K562 (cell line): ENCODE measurements around the gene TMEM43. TPM values are rescaled to one million over a fixed set of nuclear protein-coding genes. Genes with fewer than 3 reads are reported as not detected.

Experiments
- AFF4 ChIP-seq: sonication (generic); formaldehyde crosslinking; IDR thresholded peaks from 2 replicates; pipeline ENCODE4 v1.8.0; 2023; ENCODE audit warnings: mild to moderate bottlenecking, missing genetic modification reagents
- BACH1 ChIP-seq: fragments of 200-800 bp; sonication (Bioruptor generic); IDR thresholded peaks from 2 replicates; pipeline ENCODE4 v1.6.1; 2016; ENCODE audit warnings: missing genetic modification characterization, missing compliant biosample characterization
- FIP1L1 ChIP-seq: fragments of 200-400 bp; formaldehyde crosslinking; IDR thresholded peaks from 2 replicates; pipeline ENCODE4 v1.6.1; 2018; ENCODE audit warnings: mild to moderate bottlenecking, low read depth, low read length; ENCODE audit not compliant: poor library complexity, severe bottlenecking
- HNRNPK ChIP-seq: fragments of 200-400 bp; formaldehyde crosslinking; IDR thresholded peaks from one replicate; pipeline ENCODE4 v1.6.1; 2018; ENCODE audit warnings: mild to moderate bottlenecking, low read depth, low read length; ENCODE audit not compliant: poor library complexity, severe bottlenecking
- MBD1 ChIP-seq: fragments of 250-450 bp; sonication (Bioruptor Pico); IDR thresholded peaks from 2 replicates; pipeline ENCODE4 v1.8.0; 2022; ENCODE audit warnings: inconsistent platforms
- NR4A1 ChIP-seq, 2 experiments: fragments of 250-450 bp in 1 of 2; fragments of 450-650 bp in 1 of 2; sonication (Bioruptor Pico) in 1 of 2; IDR thresholded peaks; 2 replicates each; pipeline versions ENCODE4 v1.4.0 to v1.6.1; 2016 to 2020; ENCODE audit warnings: mild to moderate bottlenecking in 2 of 2, missing compliant biosample characterization in 1 of 2, missing genetic modification characterization in 1 of 2, moderate library complexity in 1 of 2
- SLC30A9 ChIP-seq: fragments of 250-450 bp; sonication (Bioruptor Pico); IDR thresholded peaks from 2 replicates; pipeline ENCODE4 v1.8.0; 2022; ENCODE audit warnings: mild to moderate bottlenecking, moderate library complexity
- TARDBP ChIP-seq: fragments of 450-650 bp; IDR thresholded peaks from 2 replicates; pipeline ENCODE4 v1.6.1; 2016
- TCF3 ChIP-seq: sonication (generic); formaldehyde crosslinking; IDR thresholded peaks from 2 replicates; pipeline ENCODE4 v1.4.0; 2020; ENCODE audit warnings: mild to moderate bottlenecking, missing genetic modification reagents
- TOE1 ChIP-seq, 2 experiments: fragments of 450-650 bp in 1 of 2; sonication (generic) in 1 of 2; formaldehyde crosslinking in 1 of 2; IDR thresholded peaks; 2 replicates each; pipeline versions ENCODE4 v1.7.1 to v1.8.0; 2016 to 2022; ENCODE audit warnings: borderline replicate concordance in 2 of 2, mild to moderate bottlenecking in 2 of 2, antibody characterized with exemption in 1 of 2, inconsistent platforms in 1 of 2, low read depth in 1 of 2, missing genetic modification reagents in 1 of 2, moderate library complexity in 1 of 2
- ZBTB5 ChIP-seq: fragments of 450-650 bp; IDR thresholded peaks from 2 replicates; pipeline ENCODE4 v1.6.1; 2017; ENCODE audit warnings: antibody characterized with exemption
- polyA plus RNA-seq, 8 experiments: library from polyadenylated mRNA; depleted of rRNA in 4 of 8; stranded (reverse) in 5 of 8; unstranded in 3 of 8; fragments of >200 nt; fragmentation: Nextera tagmentation in 2 of 8; fragmentation: Illumina TruSeq in 1 of 8; extraction: Ambion mirVana in 2 of 8; extraction: Trizol in 1 of 8; gene quantifications; 2 replicates each; pipeline versions ENCODE4 v1.2.1 to v1.2.3, GENCODE V29; 2011 to 2014; ENCODE audit warnings: inconsistent platforms in 1 of 8, missing spikeins in 1 of 8
- total RNA-seq, 7 experiments: library from RNA; depleted of rRNA in 6 of 7; stranded (reverse); fragments of >200 nt in 6 of 7; fragmentation: Illumina TruSeq in 2 of 7; extraction: Trizol in 2 of 7; gene quantifications; 2 replicates each; pipeline versions ENCODE4 v1.2.1 to v1.2.3, GENCODE V29; 2011 to 2021; ENCODE audit warnings: low replicate concordance in 1 of 7
- TF ChIP-seq, protein P1 (sequence below): sonication (generic); formaldehyde crosslinking; IDR thresholded peaks from 2 replicates; pipeline ENCODE4 v1.8.0; 2022; ENCODE audit warnings: mild to moderate bottlenecking, missing genetic modification reagents, borderline replicate concordance
- TF ChIP-seq, protein P2 (sequence below), 2 experiments: IDR thresholded peaks; 2 replicates each; pipeline ENCODE4 v1.6.1; 2012; ENCODE audit warnings: improper control_type of control experiment in 2 of 2, low read depth in 2 of 2, low read length in 2 of 2, borderline replicate concordance in 1 of 2

Gene TMEM43
- total and polyA plus RNA-seq, 9 of the 15 experiments (the other 6 are each of a cell fraction or from before 2014, with no cell fraction given): 16.7 to 46.1 (median 35.7) TPM

DNA sequence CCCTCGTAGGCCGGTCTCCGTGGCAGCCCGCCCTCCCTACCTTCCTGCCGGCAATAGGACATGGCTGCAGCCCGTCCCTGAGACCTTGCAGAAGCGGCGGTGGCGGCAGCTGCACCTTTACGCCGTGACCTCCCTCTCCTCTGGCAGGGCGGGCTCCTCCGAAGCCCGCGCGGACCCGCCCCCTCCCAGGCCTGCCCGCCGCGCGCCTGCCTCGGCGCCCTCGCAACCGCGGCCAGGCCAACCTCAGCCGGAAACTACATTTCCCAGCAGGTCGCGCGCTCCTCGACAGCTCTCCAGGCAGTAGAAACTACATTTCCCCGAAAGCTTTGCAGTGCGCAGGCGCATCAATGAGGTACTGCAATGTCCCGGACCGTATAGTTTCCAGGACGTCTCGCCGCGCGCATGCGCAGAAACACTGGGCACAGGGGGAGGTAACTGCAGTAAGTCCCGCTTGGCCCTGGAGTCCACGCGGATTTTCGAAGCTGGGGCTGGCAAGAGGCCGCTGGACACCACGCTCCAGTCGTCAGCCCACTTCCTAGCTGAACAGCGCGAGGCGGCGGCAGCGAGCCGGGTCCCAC lies at the start of gene TMEM43, which contains the start of gene CHCHD4 (continued):
- TF ChIP-seq MBD1 (CRISPR knock-in tag) (no peak), TOE1 (IDR thresholded peaks at IDR 0.05; ENCODE audit: borderline replicate concordance) (no peak), TOE1 (CRISPR knock-in tag; IDR thresholded peaks at IDR 0.05; ENCODE audit: borderline replicate concordance, low read depth) (0 out of 2 replicates have a peak, but pooled peaks have one; percentile 58), TARDBP (no peak), BACH1 (tag) (no peak), ZBTB5 (no peak), TCF3 (CRISPR knock-in tag) (no peak), FIP1L1 (peak; percentile 58), HNRNPK (no peak), AFF4 (CRISPR knock-in tag) (peak; percentile 76; the same call in 1 of the 2 replicates), NR4A1 (CRISPR knock-in tag; IDR thresholded peaks at IDR 0.05) (peak; percentile 81), NR4A1 (tag; IDR thresholded peaks at IDR 0.05) (no peak; the same call in 1 of the 2 replicates), SLC30A9 (CRISPR knock-in tag) (no peak)
- TF ChIP-seq, protein P1, sequence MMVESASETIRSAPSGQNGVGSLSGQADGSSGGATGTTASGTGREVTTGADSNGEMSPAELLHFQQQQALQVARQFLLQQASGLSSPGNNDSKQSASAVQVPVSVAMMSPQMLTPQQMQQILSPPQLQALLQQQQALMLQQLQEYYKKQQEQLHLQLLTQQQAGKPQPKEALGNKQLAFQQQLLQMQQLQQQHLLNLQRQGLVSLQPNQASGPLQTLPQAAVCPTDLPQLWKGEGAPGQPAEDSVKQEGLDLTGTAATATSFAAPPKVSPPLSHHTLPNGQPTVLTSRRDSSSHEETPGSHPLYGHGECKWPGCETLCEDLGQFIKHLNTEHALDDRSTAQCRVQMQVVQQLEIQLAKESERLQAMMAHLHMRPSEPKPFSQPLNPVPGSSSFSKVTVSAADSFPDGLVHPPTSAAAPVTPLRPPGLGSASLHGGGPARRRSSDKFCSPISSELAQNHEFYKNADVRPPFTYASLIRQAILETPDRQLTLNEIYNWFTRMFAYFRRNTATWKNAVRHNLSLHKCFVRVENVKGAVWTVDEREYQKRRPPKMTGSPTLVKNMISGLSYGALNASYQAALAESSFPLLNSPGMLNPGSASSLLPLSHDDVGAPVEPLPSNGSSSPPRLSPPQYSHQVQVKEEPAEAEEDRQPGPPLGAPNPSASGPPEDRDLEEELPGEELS (CRISPR knock-in tag): no peak; the same call in 1 of the 2 replicates
- TF ChIP-seq, protein P2, sequence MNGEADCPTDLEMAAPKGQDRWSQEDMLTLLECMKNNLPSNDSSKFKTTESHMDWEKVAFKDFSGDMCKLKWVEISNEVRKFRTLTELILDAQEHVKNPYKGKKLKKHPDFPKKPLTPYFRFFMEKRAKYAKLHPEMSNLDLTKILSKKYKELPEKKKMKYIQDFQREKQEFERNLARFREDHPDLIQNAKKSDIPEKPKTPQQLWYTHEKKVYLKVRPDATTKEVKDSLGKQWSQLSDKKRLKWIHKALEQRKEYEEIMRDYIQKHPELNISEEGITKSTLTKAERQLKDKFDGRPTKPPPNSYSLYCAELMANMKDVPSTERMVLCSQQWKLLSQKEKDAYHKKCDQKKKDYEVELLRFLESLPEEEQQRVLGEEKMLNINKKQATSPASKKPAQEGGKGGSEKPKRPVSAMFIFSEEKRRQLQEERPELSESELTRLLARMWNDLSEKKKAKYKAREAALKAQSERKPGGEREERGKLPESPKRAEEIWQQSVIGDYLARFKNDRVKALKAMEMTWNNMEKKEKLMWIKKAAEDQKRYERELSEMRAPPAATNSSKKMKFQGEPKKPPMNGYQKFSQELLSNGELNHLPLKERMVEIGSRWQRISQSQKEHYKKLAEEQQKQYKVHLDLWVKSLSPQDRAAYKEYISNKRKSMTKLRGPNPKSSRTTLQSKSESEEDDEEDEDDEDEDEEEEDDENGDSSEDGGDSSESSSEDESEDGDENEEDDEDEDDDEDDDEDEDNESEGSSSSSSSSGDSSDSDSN (IDR thresholded peaks at IDR 0.05; ENCODE audit: borderline replicate concordance in 1 of 2, low read depth in 2 of 2, low read length in 2 of 2): peak in 1 of 2 experiments; percentile 81; a peak in 2 of 4 replicates
